Transverse colon (tissue), 4 donors: ENCODE measurements around the gene GPATCH3. TPM values are rescaled to one million over a fixed set of nuclear protein-coding genes. Genes with fewer than 3 reads are reported as not detected.

Source experiments
- DNase-seq: peaks from one replicate; pipeline ENCODE4 v3.0.0-alpha.2; 2019
- H3K27ac ChIP-seq, 4 donors: fragments of 200-600 bp; sonication (generic); 2 replicates each; pipeline ENCODE4 v1.5.1; 2016 to 2018; ENCODE audit warnings: inconsistent platforms in 4 of 4
- H3K27me3 ChIP-seq: fragments of 200-600 bp; sonication (generic); 2 replicates; pipeline ENCODE4 v1.5.1; 2017; ENCODE audit warnings: inconsistent platforms
- H3K36me3 ChIP-seq, 4 donors: fragments of 200-600 bp; sonication (generic); 2 replicates each; pipeline ENCODE4 v1.5.1; 2017 to 2019; ENCODE audit warnings: inconsistent platforms in 4 of 4
- H3K4me1 ChIP-seq, 4 donors: fragments of 200-600 bp; sonication (generic); 2 replicates each; pipeline ENCODE4 v1.5.1; 2017 to 2020; ENCODE audit warnings: inconsistent platforms in 4 of 4
- H3K4me3 ChIP-seq, 4 donors: fragments of 200-600 bp; sonication (generic); 1 replicate in 1 of 4; 2 replicates in 3 of 4; pipeline versions ENCODE4 v1.5.1 to v1.6.1; 2017 to 2019; ENCODE audit warnings: inconsistent platforms in 4 of 4
- H3K9me3 ChIP-seq, 2 donors: fragments of 200-600 bp; sonication (generic); 2 replicates each; pipeline ENCODE4 v1.5.1; 2017 to 2019; ENCODE audit warnings: inconsistent platforms in 2 of 2
- CTCF ChIP-seq, 5 experiments: fragments of 200-600 bp in 3 of 5; fragments of 450-650 bp in 2 of 5; sonication (generic) in 3 of 5; IDR thresholded peaks; 1 replicate in 2 of 5; 2 replicates in 3 of 5; pipeline ENCODE4 v1.5.1; 2016 to 2017; ENCODE audit warnings: antibody characterized with exemption in 5 of 5, inconsistent platforms in 3 of 5, mild to moderate bottlenecking in 2 of 5, moderate library complexity in 1 of 5
- EP300 ChIP-seq: sonication (generic); formaldehyde crosslinking; IDR thresholded peaks from one replicate; pipeline ENCODE4 v1.6.1; 2017; ENCODE audit warnings: antibody characterized with exemption, low read depth
- POLR2A ChIP-seq: fragments of 450-650 bp; IDR thresholded peaks from one replicate; pipeline ENCODE4 v1.6.1; 2016; ENCODE audit warnings: antibody characterized with exemption, mild to moderate bottlenecking, moderate library complexity
- POLR2AphosphoS5 ChIP-seq, 3 donors: sonication (generic); formaldehyde crosslinking; IDR thresholded peaks; one replicate each; pipeline ENCODE4 v1.6.1; 2016; ENCODE audit warnings: antibody characterized with exemption in 3 of 3
- WGBS, 2 donors: methylation state at CpG; one replicate each; pipeline ENCODE4 v1.1.5; 2018; ENCODE audit warnings: low coverage in 1 of 2; 5-methylcytosine and 5-hydroxymethylcytosine counted together
- in situ Hi-C, 4 donors: fragments of 200-750 bp; cut with MboI; loops; one replicate each; pipeline versions ENCODE4 v1.15.0 to v1.15.1; 2017; ENCODE audit warnings: low sequenced_read_pairs in 3 of 4, low pct_ligation_motif_present in 1 of 4, low pct_unique_long_range_greater_than_20kb in 1 of 4
- intact Hi-C: fragments of 100-400 bp; cut with DNase I; formaldehyde crosslinking; loops from one replicate; pipeline ENCODE4 v1.15.1; 2023; ENCODE audit warnings: low total_unique reads
- total RNA-seq, 4 donors: library from RNA; depleted of rRNA; stranded (reverse); fragments of >200 nt; gene quantifications; one replicate each; pipeline ENCODE4 v1.1.0, GENCODE V29; 2016

GPATCH3 gene
- total RNA-seq, 4 donors from 2014 or later = 3.2 to 35.9 (median 10.7) TPM

GRCh38 chr1:26911399-26912146 is 11.3 kb upstream of the GPATCH3 start:
- TF ChIP-seq POLR2AphosphoS5 (IDR thresholded peaks at IDR 0.05) (no peak), CTCF (IDR thresholded peaks at IDR 0.05) (no peak), POLR2A (no peak), EP300 (no peak)
- Histone ChIP-seq H3K4me1 (peaks cover 0 to 32% (median 26%) of the 10 kb centered on the region in 4 donors), H3K27me3 (no peaks in the 10 kb centered on the region), H3K4me3 (no peak overlapping the region), H3K9me3 (no peaks in the 10 kb centered on the region), H3K36me3 (no peaks in the 10 kb centered on the region), H3K27ac (peak overlapping the region in 1 of 4 donors; percentile 55)
- 80 to 88% methylated on average over 1 to 8 of the region's 8 CpGs for WGBS, 2 donors
- intact Hi-C loops (no loop called here), in situ Hi-C loops (no loop called here)
- no peak for DNase-seq

GRCh38 chr1:26910343-26911160 is 10.3 kb upstream of the GPATCH3 start:
- H3K4me1 ChIP-seq = peaks cover 0 to 38% (median 28%) of the 10 kb centered on the region in 4 donors

DNA sequence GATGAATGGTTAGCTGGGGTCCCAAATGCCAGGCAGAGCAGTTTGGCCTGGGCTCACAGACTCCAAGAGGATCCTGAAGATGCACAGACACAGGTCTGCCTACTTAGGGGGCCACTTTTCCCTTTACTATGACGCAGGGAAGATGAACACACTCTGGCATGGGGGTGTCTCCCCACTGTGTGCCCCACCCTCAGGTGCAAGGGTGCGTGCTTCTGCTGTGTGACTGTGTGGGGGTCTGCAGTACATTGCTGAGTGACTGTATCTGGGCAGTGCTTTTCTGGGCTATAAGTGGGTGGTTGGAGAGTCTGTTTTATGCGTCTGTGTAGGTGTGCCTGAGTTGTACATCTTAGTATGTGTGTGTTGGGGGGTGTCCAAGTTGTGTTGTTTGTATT is 9.7 kb upstream of the GPATCH3 start:
- Histone ChIP-seq H3K4me1 (peaks cover 0 to 32% (median 22%) of the 10 kb centered on the region in 4 donors), H3K27ac (peak overlapping the region in 1 of 4 donors; percentile 55), H3K9me3 (no peaks in the 10 kb centered on the region), H3K36me3 (no peaks in the 10 kb centered on the region), H3K4me3 (no peak overlapping the region), H3K27me3 (no peaks in the 10 kb centered on the region)
- in situ Hi-C loops = no loop called here
- 87% methylated on average over 3 of the region's 3 CpGs; no CpG with 5 or more reads in 1 of the 2 donors for WGBS, 2 donors
- DNase-seq = no peak
- intact Hi-C loops = no loop called here
- TF ChIP-seq POLR2AphosphoS5 (IDR thresholded peaks at IDR 0.05) (no peak), EP300 (no peak), POLR2A (no peak), CTCF (IDR thresholded peaks at IDR 0.05) (no peak)

More at GRCh38 chr1:26910343-26911160, 10.3 kb upstream of the GPATCH3 start:
- WGBS, 2 donors = 45% methylated on average over 4 of the region's 4 CpGs; no CpG with 5 or more reads in 1 of the 2 donors
- intact Hi-C loops = no loop called here
- TF ChIP-seq POLR2AphosphoS5 (IDR thresholded peaks at IDR 0.05) (no peak), CTCF (IDR thresholded peaks at IDR 0.05) (no peak), POLR2A (no peak), EP300 (no peak)
- peak overlapping the region in 1 of 4 donors; percentile 55 for H3K27ac ChIP-seq
- H3K27me3 ChIP-seq = no peaks in the 10 kb centered on the region
- no peaks in the 10 kb centered on the region for H3K36me3 ChIP-seq
- DNase-seq = no peak
- in situ Hi-C loops = no loop called here
- no peak overlapping the region for H3K4me3 ChIP-seq
- no peaks in the 10 kb centered on the region for H3K9me3 ChIP-seq
